ENCODE data around the gene PTOV1.

DNA sequence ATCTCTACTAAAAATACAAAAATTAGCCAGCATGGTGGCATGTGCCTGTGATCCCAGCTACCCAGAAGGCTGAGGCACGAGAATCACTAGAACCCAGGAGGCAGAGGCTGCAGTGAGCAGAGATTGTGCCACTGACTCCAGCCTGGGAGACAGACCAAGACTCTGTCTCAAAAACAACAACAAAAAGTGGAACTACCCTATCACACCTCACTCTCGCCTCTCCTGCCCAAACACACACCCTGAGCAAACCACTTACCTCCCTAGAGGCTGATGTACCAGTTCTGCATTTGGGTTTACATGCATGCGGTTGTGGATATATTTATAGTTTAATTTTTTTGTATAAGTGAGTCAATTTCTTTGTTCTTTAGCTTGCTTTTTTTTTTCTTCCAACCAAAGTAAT, 7.7 kb upstream of the PTOV1 start:
- TF ChIP-seq EZH2 (IDR thresholded peaks at IDR 0.05; ENCODE audit: borderline replicate concordance): no peak
- TF ChIP-seq EZH2phosphoT487 (IDR thresholded peaks at IDR 0.05; ENCODE audit: low read depth, severe bottlenecking, unreplicated experiment): no peak
- TF ChIP-seq CTCF (IDR thresholded peaks at IDR 0.05; ENCODE audit: poor library complexity): no peak
